Panc1 (cell line): ENCODE results near the gene PDE4B. TPM values are rescaled to one million over a fixed set of nuclear protein-coding genes. Genes with fewer than 3 reads are reported as not detected.

ENCODE experiments used
- ATAC-seq: fragments of 200-7000 bp; cut with Tn5 transposase; 2 replicates; pipeline ENCODE4 v1.9.1; 2020; ENCODE audit warnings: mild to moderate bottlenecking, moderate library complexity
- BruUV-seq: library from RNA; stranded (reverse); fragments of 400-500 nt; replicated peaks from 2 replicates; lab custom pipeline; 2021; lab: Mats Ljungman, UMichigan
- CTCF ChIA-PET: fragments of 300-600 bp; sonication (Branson Sonifier 250); formaldehyde crosslinking; loops from one replicate; lab custom pipeline; 2022; ENCODE audit warnings: antibody characterized with exemption; lab: Charles Lee
- POLR2A ChIA-PET: fragments of 300-600 bp; sonication (Branson Sonifier 250); formaldehyde crosslinking; loops from one replicate; lab custom pipeline; 2022; ENCODE audit warnings: antibody characterized with exemption; lab: Charles Lee
- DNase-seq: peaks from one replicate; pipeline ENCODE4 v3.0.0-alpha.2; 2010; ENCODE audit warnings: low read depth, low spot score
- H3K27ac ChIP-seq: 2 replicates; pipeline ENCODE4 v1.5.1; 2011; ENCODE audit warnings: mild to moderate bottlenecking, low read length, inconsistent platforms
- H3K27me3 ChIP-seq: fragments of 200-500 bp; sonication (Bioruptor generic); 2 replicates; pipeline ENCODE4 v1.6.0; 2014; ENCODE audit warnings: low read length, inconsistent platforms; ENCODE audit not compliant: control insufficient read depth, insufficient read depth
- H3K36me3 ChIP-seq: fragments of 200-500 bp; sonication (Bioruptor generic); 2 replicates; pipeline ENCODE4 v1.5.1; 2014; ENCODE audit warnings: inconsistent platforms, mild to moderate bottlenecking, low read length, moderate library complexity; ENCODE audit not compliant: control insufficient read depth, insufficient read depth
- H3K4me1 ChIP-seq: 2 replicates; pipeline ENCODE4 v1.5.1; 2011; ENCODE audit warnings: inconsistent platforms, mild to moderate bottlenecking, low read length, moderate library complexity; ENCODE audit not compliant: control insufficient read depth, insufficient read depth
- H3K4me3 ChIP-seq, 2 experiments: 2 replicates each; pipeline ENCODE4 v1.5.1; 2011 to 2012; ENCODE audit warnings: low read depth in 2 of 2, low read length in 2 of 2, mild to moderate bottlenecking in 2 of 2, inconsistent platforms in 1 of 2, moderate library complexity in 1 of 2
- H3K9me3 ChIP-seq: fragments of 200-500 bp; sonication (Bioruptor generic); 2 replicates; pipeline ENCODE4 v1.5.1; 2014; ENCODE audit warnings: low read depth, mild to moderate bottlenecking, inconsistent platforms, low read length, moderate library complexity; ENCODE audit not compliant: control insufficient read depth, insufficient read depth
- CTCF ChIP-seq: fragments of 450-650 bp; IDR thresholded peaks from 2 replicates; pipeline ENCODE4 v1.5.1; 2017; ENCODE audit warnings: mild to moderate bottlenecking
- POLR2AphosphoS5 ChIP-seq: IDR thresholded peaks from 2 replicates; pipeline ENCODE4 v1.6.1; 2012; ENCODE audit warnings: mild to moderate bottlenecking, low read depth, low read length, moderate library complexity
- REST ChIP-seq, 2 experiments: IDR thresholded peaks; 2 replicates each; pipeline ENCODE4 v1.6.1; 2011 to 2012; ENCODE audit warnings: low read depth in 2 of 2, control low read depth in 1 of 2, low read length in 1 of 2, mild to moderate bottlenecking in 1 of 2, moderate library complexity in 1 of 2; ENCODE audit not compliant: insufficient read depth in 1 of 2
- SIN3A ChIP-seq: IDR thresholded peaks from 2 replicates; pipeline ENCODE4 v1.6.1; 2012; ENCODE audit warnings: low read depth, mild to moderate bottlenecking, low read length, moderate library complexity, borderline replicate concordance; ENCODE audit not compliant: insufficient read depth
- TCF7L2 ChIP-seq: IDR thresholded peaks from 2 replicates; pipeline ENCODE4 v1.6.1; 2011; ENCODE audit warnings: mild to moderate bottlenecking, low read depth, low read length, inconsistent platforms
- in situ Hi-C: cut with HindIII; loops from 2 replicates; pipeline ENCODE4 v1.10.0; 2016; ENCODE audit warnings: low sequenced_read_pairs, low pct_unique_long_range_greater_than_20kb
- intact Hi-C: fragments of 100-400 bp; cut with micrococcal nuclease; formaldehyde crosslinking; loops from one replicate; pipeline ENCODE4 v1.10.0; 2022; ENCODE audit not compliant: unreplicated experiment
- total RNA-seq: library from RNA; stranded (reverse); gene quantifications from one replicate; pipeline ENCODE4 v1.2.1, GENCODE V29; 2021; ENCODE audit not compliant: unreplicated experiment

Gene PDE4B
- total RNA-seq, 1 experiment from 2014 or later = 0.26 TPM

- H3K9me3 ChIP-seq = no peaks in the 10 kb centered on the region
- ChIA-PET CTCF (no interaction called here), POLR2A (no interaction called here)
- BruUV-seq = no TSS peak
- DNase-seq (no peak), ATAC-seq (no peak)
- TF ChIP-seq SIN3A (no peak), CTCF (no peak)
- in situ Hi-C loops = no loop called here
- intact Hi-C loops = no loop called here
- no peak overlapping the region for H3K27ac ChIP-seq
- no peaks in the 10 kb centered on the region for H3K36me3 ChIP-seq
- no peaks in the 10 kb centered on the region for H3K27me3 ChIP-seq
- H3K4me3 ChIP-seq = no peak overlapping the region
- H3K4me1 ChIP-seq = no peaks in the 10 kb centered on the region
Measured at GRCh38 chr1:65946960-65947359, 154.3 kb downstream of the PDE4B start.

DNA sequence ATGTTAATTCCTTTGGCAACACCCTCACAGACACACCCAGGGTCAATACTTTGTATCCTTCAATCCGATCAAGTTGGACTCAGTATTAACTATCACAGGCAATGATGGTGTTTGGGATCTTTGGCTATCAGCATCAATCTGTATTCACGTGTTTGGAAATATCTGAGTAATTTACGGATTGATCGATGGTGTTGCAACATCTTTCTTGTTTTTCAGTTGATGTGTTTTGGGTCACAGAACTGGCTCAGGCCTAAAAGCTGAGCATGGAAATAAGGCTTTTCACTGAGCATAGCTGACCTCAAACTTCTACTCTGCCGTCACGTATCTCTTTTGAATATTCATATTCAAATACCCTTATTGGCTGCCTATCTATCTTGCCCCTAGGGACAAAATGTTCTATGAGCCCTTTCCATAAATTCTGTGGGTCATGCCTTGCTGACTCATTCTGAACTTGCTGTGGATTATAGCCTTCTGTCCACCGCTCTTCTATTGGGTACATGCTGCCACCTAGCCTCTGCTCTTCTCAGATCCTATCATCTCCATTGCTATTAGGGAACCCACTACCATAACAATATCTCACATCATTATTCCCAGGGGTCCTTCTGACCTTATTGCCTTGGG lies 156.0 kb downstream of the PDE4B start:
- ATAC-seq = no peak
- no peak for TF ChIP-seq TCF7L2
- no peak for TF ChIP-seq SIN3A
- TF ChIP-seq REST (IDR thresholded peaks at IDR 0.05; ENCODE audit: insufficient read depth in 1 of 2, low read depth in 2 of 2, low read length in 1 of 2) = no peak
- TF ChIP-seq POLR2AphosphoS5 = no peak
- no peak for TF ChIP-seq CTCF
- Histone ChIP-seq H3K36me3 (no peaks in the 10 kb centered on the region), H3K4me1 (no peaks in the 10 kb centered on the region), H3K9me3 (no peaks in the 10 kb centered on the region), H3K27ac (no peak overlapping the region), H3K4me3 (no peak overlapping the region), H3K27me3 (no peaks in the 10 kb centered on the region)
- POLR2A ChIA-PET = no interaction called here
- intact Hi-C loops (no loop called here), in situ Hi-C loops (no loop called here)
- no TSS peak for BruUV-seq
- no peak for DNase-seq
- CTCF ChIA-PET = no interaction called here
